ENCODE measurements around the gene SHANK1.

The SHANK1 gene

DNA sequence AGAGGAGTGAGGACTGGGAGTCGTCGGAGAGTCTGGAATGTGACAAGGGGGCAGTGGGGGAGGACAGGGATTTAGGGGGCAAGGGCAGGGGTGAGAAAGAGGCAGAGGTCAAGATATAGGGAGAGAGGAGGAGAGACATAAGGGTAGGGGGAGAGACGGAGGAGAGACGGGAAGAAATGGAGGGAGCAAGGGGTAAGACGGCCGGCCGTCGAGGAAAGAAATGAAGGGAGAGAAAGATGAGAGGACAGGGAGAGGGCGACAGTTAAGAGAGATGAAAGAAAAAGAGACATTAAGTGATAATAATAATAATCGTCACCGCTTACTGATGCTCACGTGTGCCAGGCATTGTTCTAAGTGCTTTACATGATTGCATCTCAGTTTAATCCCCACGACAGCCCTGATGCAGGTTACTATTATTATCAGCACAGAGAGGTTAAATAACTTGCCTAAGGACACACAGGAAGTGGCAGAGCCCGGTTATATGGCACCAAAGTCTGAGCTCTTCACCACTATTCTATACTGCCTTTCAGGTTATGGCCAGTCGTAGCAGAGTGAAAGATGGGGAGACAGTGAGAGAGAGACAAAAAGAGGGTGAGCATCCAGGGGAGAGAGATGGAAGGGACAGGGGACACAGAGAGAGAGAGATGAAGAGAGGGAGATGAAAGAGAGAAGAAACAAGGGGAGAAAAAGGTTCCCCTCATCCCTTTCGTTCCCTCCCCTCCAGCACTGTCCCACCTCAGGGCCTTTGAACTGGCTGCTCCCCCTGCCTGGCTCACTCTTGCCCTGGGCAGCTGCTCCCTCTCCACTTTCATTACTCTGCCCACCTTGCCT, 56.7 kb downstream of the SHANK1 start:
- Histone ChIP-seq H3K4me3 (ENCODE audit: low read depth in 1 of 2, low read length in 2 of 2) (no peak overlapping the region), H3K9ac (ENCODE audit: low read depth in 1 of 2, low read length in 2 of 2) (no peak overlapping the region), H3K27ac (ENCODE audit: low read depth, low read length) (no peak overlapping the region), H3K27me3 (ENCODE audit: control insufficient read depth in 1 of 2, insufficient read depth in 2 of 2, low read length in 2 of 2) (peaks cover 10% of the 10 kb centered on the region in 2 donors), H3K4me1 (ENCODE audit: control insufficient read depth in 1 of 2, insufficient read depth in 2 of 2, low read length in 2 of 2) (no peaks in the 10 kb centered on the region), H3K9me3 (ENCODE audit: control insufficient read depth in 1 of 2, low read length in 2 of 2) (no peaks in the 10 kb centered on the region), H3K36me3 (ENCODE audit: control insufficient read depth in 1 of 2, insufficient read depth in 2 of 2, low read length in 2 of 2) (no peaks in the 10 kb centered on the region)

DNA sequence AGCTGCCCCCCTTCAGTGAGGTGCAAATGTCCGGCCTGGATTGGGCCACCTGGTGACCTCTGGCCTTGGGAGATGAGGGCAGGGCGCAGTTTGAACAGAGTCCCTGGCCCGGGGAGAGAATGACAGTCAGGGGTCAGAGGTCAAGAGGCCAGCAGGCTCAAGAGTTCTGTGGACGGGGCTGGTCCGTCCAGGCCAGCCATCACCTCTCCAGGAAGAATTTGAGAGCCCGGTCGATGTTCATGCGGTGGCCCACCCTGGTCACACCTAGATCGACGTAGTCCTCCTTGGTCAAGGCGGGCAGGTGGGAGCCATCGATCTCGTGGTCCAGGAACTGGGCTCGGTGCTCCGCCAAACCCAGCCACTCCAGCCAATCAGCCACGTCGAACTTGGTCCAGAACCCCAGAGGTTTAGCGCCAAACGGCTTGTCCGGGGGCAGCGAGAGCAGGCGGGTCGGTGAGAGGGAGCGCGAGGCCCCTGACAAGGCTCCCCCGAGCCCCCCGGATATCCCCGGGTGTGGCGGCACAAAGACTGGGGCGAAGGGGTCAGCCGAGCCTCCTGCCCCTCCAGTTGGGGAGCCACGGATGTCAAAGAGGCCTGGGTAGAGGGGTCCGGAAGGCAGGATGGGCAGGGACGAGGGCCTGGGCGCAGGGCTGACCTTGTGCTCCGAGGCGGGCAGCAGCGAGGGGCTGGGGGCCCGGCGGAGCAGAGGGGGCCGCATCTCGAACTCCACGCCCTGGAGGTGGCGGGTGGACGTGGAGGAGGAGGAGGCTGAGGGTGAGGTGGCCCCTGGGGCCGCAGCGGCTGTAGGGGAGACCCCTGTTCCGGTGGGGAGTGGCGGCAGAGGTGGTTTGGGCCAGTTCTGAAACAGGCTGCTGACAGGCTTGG, 57.6 kb downstream of the SHANK1 start:
- H3K27ac ChIP-seq (ENCODE audit: low read depth, low read length): no peak overlapping the region
- no peaks in the 10 kb centered on the region for H3K36me3 ChIP-seq (ENCODE audit: control insufficient read depth in 1 of 2, insufficient read depth in 2 of 2, low read length in 2 of 2)
- peaks cover 10% of the 10 kb centered on the region in 2 donors for H3K27me3 ChIP-seq (ENCODE audit: control insufficient read depth in 1 of 2, insufficient read depth in 2 of 2, low read length in 2 of 2)
- no peak overlapping the region for H3K4me3 ChIP-seq (ENCODE audit: low read depth in 1 of 2, low read length in 2 of 2)
- H3K4me1 ChIP-seq (ENCODE audit: control insufficient read depth in 1 of 2, insufficient read depth in 2 of 2, low read length in 2 of 2): no peaks in the 10 kb centered on the region
- no peak overlapping the region for H3K9ac ChIP-seq (ENCODE audit: low read depth in 1 of 2, low read length in 2 of 2)
- peaks cover 0 to 1% of the 10 kb centered on the region in 2 donors for H3K9me3 ChIP-seq (ENCODE audit: control insufficient read depth in 1 of 2, low read length in 2 of 2)

DNA sequence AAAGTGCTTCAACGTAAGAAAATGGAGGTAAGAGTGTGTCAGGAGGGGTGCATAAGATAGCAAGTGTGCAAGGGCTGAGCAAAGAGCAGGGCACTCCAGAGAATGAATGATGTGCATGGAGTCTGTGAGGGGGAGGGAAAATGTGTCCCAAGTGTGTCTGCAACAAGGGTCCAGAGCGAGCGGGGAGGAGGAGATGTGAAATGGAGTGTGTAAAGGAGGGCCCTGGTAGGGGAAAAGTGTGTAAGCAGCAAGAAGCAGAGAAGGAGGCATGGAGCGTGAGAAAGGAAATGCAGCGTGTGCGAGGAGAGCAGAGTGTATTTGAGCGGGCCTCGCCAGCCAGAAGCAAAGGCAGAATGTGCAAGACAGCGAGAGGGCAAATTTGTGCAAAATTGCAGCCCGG, 58.6 kb downstream of the SHANK1 start:
- Histone ChIP-seq H3K9ac (ENCODE audit: low read depth in 1 of 2, low read length in 2 of 2) (no peak overlapping the region), H3K27ac (ENCODE audit: low read depth, low read length) (no peak overlapping the region), H3K9me3 (ENCODE audit: control insufficient read depth in 1 of 2, low read length in 2 of 2) (peaks cover 0 to 2% of the 10 kb centered on the region in 2 donors), H3K4me3 (ENCODE audit: low read depth in 1 of 2, low read length in 2 of 2) (no peak overlapping the region), H3K4me1 (ENCODE audit: control insufficient read depth in 1 of 2, insufficient read depth in 2 of 2, low read length in 2 of 2) (no peaks in the 10 kb centered on the region), H3K36me3 (ENCODE audit: control insufficient read depth in 1 of 2, insufficient read depth in 2 of 2, low read length in 2 of 2) (no peaks in the 10 kb centered on the region), H3K27me3 (ENCODE audit: control insufficient read depth in 1 of 2, insufficient read depth in 2 of 2, low read length in 2 of 2) (peaks cover 9 to 10% of the 10 kb centered on the region in 2 donors)

DNA sequence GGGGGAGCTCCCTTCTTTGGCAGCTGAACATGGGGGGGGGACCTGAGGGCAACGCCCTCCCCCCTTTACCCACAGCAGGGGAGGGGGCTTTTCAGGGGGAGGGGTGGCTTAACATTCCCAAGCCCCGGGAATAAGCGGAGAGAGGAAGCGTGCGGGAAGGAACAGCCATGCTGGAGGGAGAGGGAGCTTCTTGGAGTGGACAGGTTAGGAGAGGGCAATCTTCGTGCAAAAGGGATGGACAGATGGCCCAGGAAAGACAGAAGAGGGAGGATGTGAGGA, 59.6 kb downstream of the SHANK1 start:
- peaks cover 7 to 10% of the 10 kb centered on the region in 2 donors for H3K27me3 ChIP-seq (ENCODE audit: control insufficient read depth in 1 of 2, insufficient read depth in 2 of 2, low read length in 2 of 2)
- no peak overlapping the region for H3K9ac ChIP-seq (ENCODE audit: low read depth in 1 of 2, low read length in 2 of 2)
- no peaks in the 10 kb centered on the region for H3K36me3 ChIP-seq (ENCODE audit: control insufficient read depth in 1 of 2, insufficient read depth in 2 of 2, low read length in 2 of 2)
- no peak overlapping the region for H3K4me3 ChIP-seq (ENCODE audit: low read depth in 1 of 2, low read length in 2 of 2)
- H3K9me3 ChIP-seq (ENCODE audit: control insufficient read depth in 1 of 2, low read length in 2 of 2): peaks cover 0 to 2% of the 10 kb centered on the region in 2 donors
- H3K4me1 ChIP-seq (ENCODE audit: control insufficient read depth in 1 of 2, insufficient read depth in 2 of 2, low read length in 2 of 2): no peaks in the 10 kb centered on the region
- no peak overlapping the region for H3K27ac ChIP-seq (ENCODE audit: low read depth, low read length)

DNA sequence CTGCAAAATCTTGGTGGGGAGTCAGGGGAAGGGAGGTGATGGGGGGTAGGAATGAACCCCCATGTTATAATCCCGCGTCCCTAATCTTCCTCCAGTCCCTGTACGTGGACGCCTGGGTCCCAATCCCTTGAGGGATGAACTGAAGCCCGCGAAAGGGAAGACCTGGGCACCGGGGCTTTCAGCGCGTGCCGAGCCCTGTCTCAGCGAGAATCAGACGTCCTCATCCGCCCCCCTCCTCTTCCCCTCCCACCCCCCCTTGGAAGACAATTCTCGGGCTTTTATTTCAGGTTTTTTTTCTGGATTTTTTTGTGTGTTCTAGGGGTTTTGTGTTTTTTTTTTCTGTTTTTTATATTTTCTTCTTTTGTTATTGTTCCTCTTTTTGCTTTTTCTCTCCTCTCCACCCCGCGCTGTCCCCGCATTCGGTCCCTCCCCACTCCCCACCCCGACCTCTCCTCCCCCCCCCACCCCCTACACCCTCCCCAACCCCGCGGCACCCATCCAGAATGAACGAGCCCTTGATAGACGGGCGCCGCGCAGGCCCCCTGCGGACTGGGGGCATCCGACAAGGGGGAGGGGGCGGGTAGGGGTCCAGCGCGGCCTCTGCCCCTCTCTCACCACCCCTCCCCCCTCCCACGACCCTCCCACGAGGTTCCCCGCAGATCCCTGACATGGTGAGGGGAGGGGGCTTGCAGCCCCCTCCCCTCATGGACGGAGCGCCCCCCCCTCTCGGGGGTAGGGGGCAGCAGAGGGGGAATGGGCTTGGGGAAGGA, 60.1 kb downstream of the SHANK1 start:
- Histone ChIP-seq H3K9ac (ENCODE audit: low read depth in 1 of 2, low read length in 2 of 2) (no peak overlapping the region), H3K4me1 (ENCODE audit: control insufficient read depth in 1 of 2, insufficient read depth in 2 of 2, low read length in 2 of 2) (no peaks in the 10 kb centered on the region), H3K27ac (ENCODE audit: low read depth, low read length) (no peak overlapping the region), H3K36me3 (ENCODE audit: control insufficient read depth in 1 of 2, insufficient read depth in 2 of 2, low read length in 2 of 2) (no peaks in the 10 kb centered on the region), H3K4me3 (ENCODE audit: low read depth in 1 of 2, low read length in 2 of 2) (no peak overlapping the region), H3K27me3 (ENCODE audit: control insufficient read depth in 1 of 2, insufficient read depth in 2 of 2, low read length in 2 of 2) (peaks cover 7 to 10% of the 10 kb centered on the region in 2 donors), H3K9me3 (ENCODE audit: control insufficient read depth in 1 of 2, low read length in 2 of 2) (peaks cover 0 to 2% of the 10 kb centered on the region in 2 donors)

DNA sequence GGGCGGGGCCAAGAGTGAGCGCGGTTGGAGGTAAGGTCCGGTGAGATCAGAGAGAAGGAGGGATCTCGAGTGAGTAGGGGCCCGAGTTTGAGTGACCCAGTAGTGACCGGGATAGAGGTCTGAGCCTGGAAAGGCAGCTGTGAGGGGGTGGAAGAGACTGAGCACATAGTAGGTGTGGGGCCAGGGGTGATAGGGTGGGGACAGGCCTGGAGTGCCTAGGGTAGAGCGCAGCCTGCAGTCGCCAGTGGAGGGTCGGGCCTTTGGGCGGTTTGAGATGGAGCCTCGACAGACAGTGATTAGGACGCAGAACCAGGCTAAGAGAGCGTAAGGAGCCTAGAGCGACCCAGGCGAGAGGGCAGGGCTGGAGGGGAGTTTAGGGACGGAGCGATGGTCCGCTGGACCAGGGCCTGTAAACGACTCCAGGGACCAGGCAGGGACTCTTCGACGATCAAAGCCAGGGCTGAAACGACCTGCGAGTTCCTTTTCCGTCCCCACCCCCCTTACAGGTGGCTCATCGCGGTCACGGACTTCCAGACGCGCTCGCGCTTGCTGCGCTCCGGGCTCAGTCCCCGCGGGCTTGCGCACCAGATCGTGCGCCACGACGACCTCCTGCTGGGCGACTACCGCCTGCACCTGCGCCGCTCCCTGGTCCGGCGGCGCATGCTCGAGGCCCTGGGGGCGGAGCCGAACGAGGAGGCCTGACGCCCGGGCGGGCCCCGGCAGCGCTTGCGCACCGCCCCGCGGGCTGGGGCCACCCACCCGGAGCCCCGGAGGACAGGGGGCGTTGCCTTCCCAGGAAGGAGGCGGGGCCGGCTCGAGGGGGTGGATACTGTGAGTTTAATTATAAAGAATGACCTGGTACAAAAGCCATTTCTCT, 60.9 kb downstream of the SHANK1 start:
- peaks cover 7 to 10% of the 10 kb centered on the region in 2 donors for H3K27me3 ChIP-seq (ENCODE audit: control insufficient read depth in 1 of 2, insufficient read depth in 2 of 2, low read length in 2 of 2)
- H3K27ac ChIP-seq (ENCODE audit: low read depth, low read length): no peak overlapping the region
- peak overlapping the region; percentile 35 to 53 for H3K4me3 ChIP-seq (ENCODE audit: low read depth in 1 of 2, low read length in 2 of 2)
- no peaks in the 10 kb centered on the region for H3K4me1 ChIP-seq (ENCODE audit: control insufficient read depth in 1 of 2, insufficient read depth in 2 of 2, low read length in 2 of 2)
- H3K9me3 ChIP-seq (ENCODE audit: control insufficient read depth in 1 of 2, low read length in 2 of 2): peaks cover 0 to 2% of the 10 kb centered on the region in 2 donors
- no peaks in the 10 kb centered on the region for H3K36me3 ChIP-seq (ENCODE audit: control insufficient read depth in 1 of 2, insufficient read depth in 2 of 2, low read length in 2 of 2)
- H3K9ac ChIP-seq (ENCODE audit: low read depth in 1 of 2, low read length in 2 of 2): no peak overlapping the region

DNA sequence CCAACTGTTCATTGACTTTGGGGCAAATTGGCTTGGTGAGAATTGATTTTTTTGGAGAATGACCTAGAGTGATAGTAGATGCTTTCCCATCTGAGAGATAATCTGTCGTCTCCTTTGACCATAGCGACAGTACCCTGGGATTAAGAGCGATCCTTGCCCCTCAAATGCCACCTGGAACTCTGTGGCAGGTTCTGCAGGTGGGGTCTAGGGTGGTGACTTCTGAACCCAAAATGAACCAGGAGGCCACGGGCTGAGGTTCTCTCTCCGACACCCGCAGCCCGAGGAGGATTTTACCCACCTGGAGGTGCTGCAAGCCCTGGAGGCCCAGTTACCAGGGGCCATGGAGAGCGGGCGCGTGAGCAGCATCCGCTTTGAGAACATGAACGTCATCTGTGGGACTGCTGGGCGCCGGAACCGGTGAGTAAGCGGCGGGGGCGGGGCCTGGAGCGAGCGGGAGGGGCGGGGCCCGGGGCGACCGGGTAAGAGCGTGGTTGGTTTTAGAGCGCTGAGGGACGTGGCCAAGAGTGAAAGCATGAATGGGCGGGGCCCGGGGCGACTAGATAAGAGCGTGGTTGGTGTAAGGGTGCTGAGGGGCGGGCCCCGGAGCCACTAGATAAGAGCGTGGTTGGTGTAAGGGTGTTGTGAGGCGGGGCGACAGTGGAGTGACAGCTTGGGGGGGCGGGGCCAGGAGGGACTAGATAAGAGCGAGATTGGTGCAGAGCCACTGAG, 61.7 kb downstream of the SHANK1 start:
- Histone ChIP-seq H3K27ac (ENCODE audit: low read depth, low read length) (no peak overlapping the region), H3K9me3 (ENCODE audit: control insufficient read depth in 1 of 2, low read length in 2 of 2) (peaks cover 0 to 2% of the 10 kb centered on the region in 2 donors), H3K4me3 (ENCODE audit: low read depth in 1 of 2, low read length in 2 of 2) (peak overlapping the region in 1 of 2 donors; percentile 53), H3K36me3 (ENCODE audit: control insufficient read depth in 1 of 2, insufficient read depth in 2 of 2, low read length in 2 of 2) (no peaks in the 10 kb centered on the region), H3K9ac (ENCODE audit: low read depth in 1 of 2, low read length in 2 of 2) (no peak overlapping the region), H3K27me3 (ENCODE audit: control insufficient read depth in 1 of 2, insufficient read depth in 2 of 2, low read length in 2 of 2) (peaks cover 7 to 10% of the 10 kb centered on the region in 2 donors), H3K4me1 (ENCODE audit: control insufficient read depth in 1 of 2, insufficient read depth in 2 of 2, low read length in 2 of 2) (no peaks in the 10 kb centered on the region)

DNA sequence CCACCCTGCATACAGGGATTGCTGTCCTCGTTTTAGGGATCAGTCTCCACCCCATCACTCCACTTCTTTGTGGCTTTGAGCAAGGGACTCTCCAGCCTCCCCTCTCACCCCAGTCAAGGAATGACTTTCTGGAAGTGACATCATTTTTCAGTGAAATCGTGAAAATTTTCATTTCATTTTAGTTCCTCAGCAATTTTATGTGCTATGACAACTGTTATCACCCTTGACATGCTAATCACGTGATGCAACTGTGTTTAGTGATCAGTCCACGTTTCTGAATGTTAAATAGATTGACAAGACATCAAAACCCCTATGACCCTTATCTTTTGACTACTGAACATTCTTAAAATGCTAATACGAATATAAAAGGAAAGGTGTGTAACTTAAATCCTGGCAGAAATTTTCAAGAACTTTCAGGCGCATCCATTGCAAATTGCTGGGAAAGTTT, 62.4 kb downstream of the SHANK1 start:
- Histone ChIP-seq H3K27me3 (ENCODE audit: control insufficient read depth in 1 of 2, insufficient read depth in 2 of 2, low read length in 2 of 2) (peaks cover 7 to 10% of the 10 kb centered on the region in 2 donors), H3K9ac (ENCODE audit: low read depth in 1 of 2, low read length in 2 of 2) (no peak overlapping the region), H3K4me1 (ENCODE audit: control insufficient read depth in 1 of 2, insufficient read depth in 2 of 2, low read length in 2 of 2) (no peaks in the 10 kb centered on the region), H3K4me3 (ENCODE audit: low read depth in 1 of 2, low read length in 2 of 2) (no peak overlapping the region), H3K27ac (ENCODE audit: low read depth, low read length) (no peak overlapping the region), H3K36me3 (ENCODE audit: control insufficient read depth in 1 of 2, insufficient read depth in 2 of 2, low read length in 2 of 2) (no peaks in the 10 kb centered on the region), H3K9me3 (ENCODE audit: control insufficient read depth in 1 of 2, low read length in 2 of 2) (peaks cover 0 to 2% of the 10 kb centered on the region in 2 donors)

DNA sequence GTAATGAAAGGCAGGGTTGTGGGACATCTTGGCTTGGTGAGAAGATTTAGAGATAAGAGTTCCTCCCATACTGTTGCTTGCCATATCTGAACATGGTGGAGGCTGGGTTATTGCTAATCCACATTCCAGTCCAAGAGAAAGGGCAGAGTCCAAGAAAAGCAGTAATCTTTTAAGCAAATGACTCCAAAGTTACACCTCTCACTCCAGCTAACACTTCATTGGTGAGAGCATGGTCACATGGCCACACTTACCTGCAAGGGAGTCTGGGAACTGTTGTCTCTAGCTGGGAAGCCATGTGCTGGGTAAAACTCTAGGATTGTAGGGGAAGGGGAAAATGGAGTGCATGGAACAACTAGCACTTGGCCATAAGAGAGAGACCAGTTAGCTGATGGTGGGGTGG, 64.7 kb downstream of the SHANK1 start:
- no peak overlapping the region for H3K9ac ChIP-seq (ENCODE audit: low read depth in 1 of 2, low read length in 2 of 2)
- peaks cover 6 to 7% of the 10 kb centered on the region in 2 donors for H3K27me3 ChIP-seq (ENCODE audit: control insufficient read depth in 1 of 2, insufficient read depth in 2 of 2, low read length in 2 of 2)
- H3K4me3 ChIP-seq (ENCODE audit: low read depth in 1 of 2, low read length in 2 of 2): no peak overlapping the region
- no peak overlapping the region for H3K27ac ChIP-seq (ENCODE audit: low read depth, low read length)
- H3K4me1 ChIP-seq (ENCODE audit: control insufficient read depth in 1 of 2, insufficient read depth in 2 of 2, low read length in 2 of 2): no peaks in the 10 kb centered on the region
- peaks cover 0 to 2% of the 10 kb centered on the region in 2 donors for H3K9me3 ChIP-seq (ENCODE audit: control insufficient read depth in 1 of 2, low read length in 2 of 2)
- H3K36me3 ChIP-seq (ENCODE audit: control insufficient read depth in 1 of 2, insufficient read depth in 2 of 2, low read length in 2 of 2): no peaks in the 10 kb centered on the region

Measured in duodenal mucosa (tissue), 2 donors.